Liver (tissue), 3 donors: ENCODE data around the gene SUGCT.

ENCODE experiments used
- ATF3 ChIP-seq: IDR thresholded peaks from 2 replicates; pipeline ENCODE4 v1.6.1; 2016; ENCODE audit warnings: antibody characterized with exemption
- CTCF ChIP-seq: fragments of 150-350 bp; IDR thresholded peaks from 2 replicates; pipeline ENCODE4 v1.5.1; 2017; ENCODE audit warnings: improper control_type of control experiment, low read depth, low read length; ENCODE audit not compliant: missing input control
- HNF4A ChIP-seq, 2 donors: conservative IDR thresholded peaks; 2 replicates each; pipeline ENCODE4 v1.6.1; 2016; ENCODE audit warnings: antibody characterized with exemption in 2 of 2, mild to moderate bottlenecking in 2 of 2
- JUND ChIP-seq, 2 donors: IDR thresholded peaks; 2 replicates each; pipeline ENCODE4 v1.6.1; 2016; ENCODE audit warnings: antibody characterized with exemption in 2 of 2
- MAX ChIP-seq: IDR thresholded peaks from 2 replicates; pipeline ENCODE4 v1.6.1; 2016; ENCODE audit warnings: antibody characterized with exemption
- RXRA ChIP-seq, 2 donors: IDR thresholded peaks; 2 replicates each; pipeline ENCODE4 v1.6.1; 2017 to 2018; ENCODE audit warnings: antibody characterized with exemption in 2 of 2, mild to moderate bottlenecking in 1 of 2
- TAF1 ChIP-seq: conservative IDR thresholded peaks from 2 replicates; pipeline ENCODE4 v1.6.1; 2016; ENCODE audit warnings: antibody characterized with exemption, mild to moderate bottlenecking
- YY1 ChIP-seq: IDR thresholded peaks from 2 replicates; pipeline ENCODE4 v1.6.1; 2016; ENCODE audit warnings: antibody characterized with exemption, mild to moderate bottlenecking
- ZBTB33 ChIP-seq: IDR thresholded peaks from 2 replicates; pipeline ENCODE4 v1.6.1; 2016; ENCODE audit warnings: antibody characterized with exemption
- donor health status: healthy.
- donor health status: healthy.

- TF ChIP-seq CTCF = no peak
- TF ChIP-seq TAF1 = no peak
- no peak for TF ChIP-seq YY1
- no peak for TF ChIP-seq RXRA (IDR thresholded peaks at IDR 0.05)
- TF ChIP-seq ATF3 = no peak
- no peak for TF ChIP-seq MAX
- no peak for TF ChIP-seq JUND (IDR thresholded peaks at IDR 0.05)
- no peak for TF ChIP-seq ZBTB33
- no peak for TF ChIP-seq HNF4A (conservative IDR thresholded peaks at IDR 0.05)
These were observed 688.1 kb downstream of the SUGCT start for GRCh38 chr7:40822861-40823260.
